ENCODE results near the gene UBE2D2.
"Not testable (repeated sequence)": the region's sequence is repeated elsewhere in the genome, so short reads cannot be mapped to it uniquely, and the experiment has no call there.

The UBE2D2 gene

DNA sequence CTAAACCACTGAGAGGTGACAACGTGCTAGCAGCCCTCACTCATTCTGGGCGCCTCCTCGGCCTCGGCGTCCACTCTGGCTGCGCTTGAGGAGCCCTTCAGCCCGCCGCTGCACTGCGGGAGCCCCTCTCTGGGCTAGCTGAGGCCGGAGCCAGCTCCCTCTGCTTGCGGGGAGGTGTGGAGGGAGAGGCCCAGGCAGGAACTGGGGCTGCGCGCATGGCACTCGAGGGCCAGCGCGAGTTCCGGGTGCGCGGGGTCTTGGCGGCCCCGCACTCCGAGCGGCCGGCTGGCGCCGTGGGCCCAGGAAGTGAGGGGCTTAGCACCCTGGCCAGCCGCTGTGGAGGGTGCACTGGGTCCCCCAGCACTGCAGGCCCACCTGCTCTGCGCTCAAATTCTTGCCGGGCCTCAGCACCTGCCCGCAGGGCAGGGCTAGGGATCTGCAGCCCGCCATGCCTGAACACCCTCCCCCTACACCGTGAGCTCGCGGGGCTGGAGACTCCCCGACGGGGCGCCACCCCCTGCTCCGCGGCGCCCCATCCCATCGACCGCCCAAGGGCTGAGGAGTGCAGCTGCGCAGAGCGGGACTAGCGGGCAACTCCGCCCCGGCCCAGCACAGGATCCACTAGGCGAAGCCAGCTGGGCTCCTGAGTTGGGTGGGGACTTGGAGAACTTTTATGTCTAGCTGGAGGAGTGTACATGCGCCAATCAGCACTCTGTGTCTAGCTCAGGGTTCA is 11.8 kb upstream of the UBE2D2 start:
- DNase-seq (ENCODE audit: low read depth): no peak

DNA sequence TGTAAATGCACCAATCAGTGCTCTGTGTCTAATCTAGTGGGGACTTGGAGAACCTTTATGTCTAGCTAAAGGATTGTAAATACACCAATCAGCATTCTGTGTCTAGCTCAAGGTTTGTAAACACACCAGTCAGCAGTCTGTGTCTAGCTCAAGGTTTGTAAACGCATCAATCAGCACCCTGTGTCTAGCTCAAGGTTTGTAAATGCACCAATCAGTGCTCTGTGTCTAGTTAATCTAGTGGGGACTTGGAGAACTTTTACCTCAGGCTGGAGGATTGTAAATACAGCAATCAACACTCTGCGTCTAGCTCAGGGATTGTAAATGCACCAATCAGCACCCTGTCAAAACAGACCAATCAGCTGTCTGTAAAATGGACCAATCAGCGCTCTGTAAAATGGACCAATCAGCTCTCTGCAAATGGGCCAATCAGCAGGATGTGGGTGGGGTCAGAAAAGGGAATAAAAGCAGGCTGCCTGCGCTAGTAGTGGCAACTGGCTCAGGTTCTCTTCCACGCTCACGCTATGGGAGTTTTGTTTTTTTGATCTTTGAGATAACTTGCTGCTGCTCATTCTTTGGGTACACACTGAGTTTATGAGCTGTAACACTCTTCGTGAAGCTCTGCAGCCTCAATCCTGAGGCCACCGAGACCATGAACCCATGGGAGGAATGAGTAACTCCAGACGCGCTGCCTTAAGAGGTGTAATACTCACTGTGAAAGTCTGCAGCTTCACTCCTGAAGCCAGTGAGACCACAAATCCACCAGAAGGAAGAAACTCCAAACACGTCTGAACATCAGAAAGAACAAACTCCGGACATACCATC is 10.9 kb upstream of the UBE2D2 start:
- DNase-seq (ENCODE audit: low read depth): peak; percentile 25

DNA sequence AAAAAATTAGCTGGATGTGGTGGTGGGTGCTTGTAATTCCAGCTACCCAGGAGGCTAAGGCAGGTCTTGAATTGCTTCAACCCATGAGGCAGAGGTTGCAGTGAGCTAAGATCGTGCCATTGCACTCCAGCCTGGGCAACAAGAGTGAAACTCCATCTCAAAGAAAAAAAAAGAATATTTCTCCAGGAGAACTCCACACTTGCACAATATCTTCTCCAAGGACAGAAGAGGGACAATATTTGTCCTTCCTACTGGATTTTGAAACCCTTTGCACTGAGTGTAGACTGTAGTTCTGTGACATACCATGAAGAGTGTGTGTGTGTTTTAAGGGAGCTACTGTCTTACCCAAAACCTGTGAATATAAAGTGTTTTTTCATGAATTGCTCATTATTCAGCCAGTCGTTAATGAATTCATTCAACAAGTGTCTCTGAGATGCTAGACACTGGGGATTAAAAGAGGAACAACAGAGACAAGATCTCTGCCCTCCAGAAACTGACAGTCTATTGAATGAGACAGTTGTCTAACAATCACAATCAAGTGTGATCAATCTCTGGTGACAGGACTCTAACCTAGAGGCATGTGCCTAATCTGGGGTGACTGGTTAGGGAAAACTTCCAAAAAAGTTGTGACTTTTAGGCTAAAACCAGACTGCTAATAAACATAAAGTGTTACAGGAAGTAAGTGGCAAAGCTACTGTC is 9.8 kb upstream of the UBE2D2 start:
- no peak for DNase-seq (ENCODE audit: low read depth)

DNA sequence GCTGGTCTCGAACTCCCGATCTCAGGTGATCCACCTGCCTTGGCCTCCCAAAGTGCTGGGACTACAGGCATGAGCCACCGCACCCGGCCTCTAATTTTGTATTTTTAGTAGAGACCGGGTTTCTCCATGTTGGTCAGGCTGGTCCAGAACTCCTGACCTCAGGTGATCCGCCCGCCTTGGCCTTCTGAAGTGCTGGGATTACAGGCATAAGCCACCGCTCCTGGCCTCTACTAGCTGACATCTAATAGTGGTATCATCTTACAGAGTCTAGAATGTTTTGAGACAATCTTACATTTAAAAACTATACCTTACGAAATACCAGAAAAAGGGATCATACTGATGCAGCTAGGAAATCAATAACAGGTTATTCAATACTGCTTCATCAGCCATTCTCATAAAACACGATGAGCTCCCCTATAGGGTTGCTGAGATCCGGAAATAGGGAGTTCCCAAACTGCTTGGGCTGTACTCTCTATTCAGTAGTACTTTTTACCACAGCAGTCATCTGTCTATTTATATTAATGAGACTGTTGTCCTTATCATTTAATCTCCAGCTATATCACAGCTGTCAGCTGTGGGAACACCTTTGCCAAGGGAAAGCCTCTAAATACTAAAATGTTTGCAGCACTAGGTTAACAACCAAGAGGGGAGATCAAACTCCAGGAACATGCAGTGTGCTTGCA is 8.1 kb upstream of the UBE2D2 start:
- no peak for DNase-seq (ENCODE audit: low read depth)

DNA sequence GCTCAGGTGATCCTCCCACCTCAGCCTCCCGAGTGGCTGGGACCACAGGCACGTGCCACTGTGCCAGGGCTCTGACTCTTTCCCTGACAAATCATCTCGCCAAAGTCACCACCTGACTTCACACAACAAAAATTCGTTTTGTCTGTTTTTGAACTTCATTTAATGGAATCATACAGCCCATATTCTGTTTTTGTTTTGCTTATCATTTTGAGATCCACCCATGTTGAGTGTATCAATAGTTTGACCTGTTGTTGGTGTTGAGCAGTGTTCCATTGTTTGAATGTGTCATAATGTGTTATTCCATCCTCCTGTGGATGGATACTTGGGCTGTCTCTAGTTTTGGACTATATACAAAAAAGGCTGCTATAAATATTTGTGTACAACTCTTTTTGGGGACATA is 6.9 kb upstream of the UBE2D2 start:
- no peak for DNase-seq (ENCODE audit: low read depth)

DNA sequence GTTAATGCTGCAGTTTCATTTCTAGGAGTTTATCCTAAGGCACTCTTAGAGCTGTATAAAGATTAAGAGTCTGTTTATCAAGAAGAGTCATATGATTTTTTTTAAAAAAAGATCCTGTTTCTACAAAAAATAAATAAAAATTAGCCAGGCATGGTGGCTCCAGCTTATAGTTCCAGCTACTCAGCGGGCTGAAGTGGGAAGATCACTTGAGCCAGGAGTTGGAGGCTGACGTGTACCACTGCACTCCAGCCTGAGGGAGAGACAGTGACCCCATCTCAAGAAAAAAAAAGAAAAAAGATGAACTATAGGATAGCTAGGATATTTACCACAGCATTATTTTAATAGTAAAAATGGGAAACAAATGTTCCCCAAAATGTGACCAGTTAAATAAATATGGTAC is 3.3 kb upstream of the UBE2D2 start:
- no peak for DNase-seq (ENCODE audit: low read depth)

DNA sequence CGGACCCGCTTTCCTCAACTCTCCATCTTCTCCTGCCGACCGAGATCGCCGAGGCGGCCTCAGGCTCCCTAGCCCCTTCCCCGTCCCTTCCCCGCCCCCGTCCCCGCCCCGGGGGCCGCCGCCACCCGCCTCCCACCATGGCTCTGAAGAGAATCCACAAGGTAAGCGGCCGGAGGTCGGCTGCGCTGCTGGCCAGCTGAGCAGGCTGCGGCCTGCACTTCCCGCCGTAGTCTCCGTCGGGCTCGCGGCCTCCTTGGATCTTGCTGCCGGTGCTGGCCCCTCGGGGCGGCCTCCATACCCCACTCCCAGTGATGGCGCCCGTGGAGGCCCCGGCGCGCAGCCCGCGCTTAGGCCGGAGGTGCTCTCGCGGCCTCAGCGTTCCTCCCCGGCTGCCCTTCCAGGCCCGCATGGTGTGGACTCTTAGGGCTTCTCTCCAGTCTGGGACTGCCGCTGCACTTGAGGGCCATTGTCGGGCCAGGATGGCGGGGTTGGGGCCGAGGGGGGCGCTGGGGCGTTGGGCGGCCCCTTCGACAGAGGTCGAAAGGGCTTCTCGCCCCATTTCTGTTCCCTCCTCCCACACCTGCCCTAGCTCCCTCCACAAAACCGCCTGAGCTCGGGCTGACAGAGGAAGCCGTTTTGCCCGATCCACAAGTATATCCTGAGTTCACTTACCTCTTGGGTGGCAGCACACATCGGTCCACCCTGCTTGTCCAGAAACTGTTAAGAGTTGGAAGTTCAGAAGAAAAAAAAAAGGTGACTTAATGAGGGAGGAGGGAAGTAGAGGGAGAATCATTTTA is 714 bp downstream of the UBE2D2 start:
- DNase-seq (ENCODE audit: low read depth): peak; percentile 45

DNA sequence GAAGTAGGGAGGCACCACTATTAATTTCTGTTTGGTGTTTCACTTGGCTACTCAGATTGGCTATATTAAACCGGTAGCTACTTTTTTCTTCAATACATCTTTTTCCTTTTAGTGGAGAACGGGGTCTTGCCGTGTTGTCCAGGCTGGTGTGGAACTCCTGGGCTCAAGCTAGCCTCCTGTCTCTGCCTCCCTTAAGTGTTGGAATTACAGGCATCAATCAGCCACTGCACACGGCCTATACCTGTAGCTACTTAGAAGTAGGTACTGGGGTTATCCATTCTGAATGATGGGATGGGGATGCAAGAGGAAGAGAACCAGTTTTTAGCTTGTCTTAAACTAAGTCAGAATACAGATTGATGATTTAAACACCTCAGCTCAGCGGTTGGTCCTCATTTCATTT is 1.7 kb downstream of the UBE2D2 start:
- no peak for DNase-seq (ENCODE audit: low read depth)

DNA sequence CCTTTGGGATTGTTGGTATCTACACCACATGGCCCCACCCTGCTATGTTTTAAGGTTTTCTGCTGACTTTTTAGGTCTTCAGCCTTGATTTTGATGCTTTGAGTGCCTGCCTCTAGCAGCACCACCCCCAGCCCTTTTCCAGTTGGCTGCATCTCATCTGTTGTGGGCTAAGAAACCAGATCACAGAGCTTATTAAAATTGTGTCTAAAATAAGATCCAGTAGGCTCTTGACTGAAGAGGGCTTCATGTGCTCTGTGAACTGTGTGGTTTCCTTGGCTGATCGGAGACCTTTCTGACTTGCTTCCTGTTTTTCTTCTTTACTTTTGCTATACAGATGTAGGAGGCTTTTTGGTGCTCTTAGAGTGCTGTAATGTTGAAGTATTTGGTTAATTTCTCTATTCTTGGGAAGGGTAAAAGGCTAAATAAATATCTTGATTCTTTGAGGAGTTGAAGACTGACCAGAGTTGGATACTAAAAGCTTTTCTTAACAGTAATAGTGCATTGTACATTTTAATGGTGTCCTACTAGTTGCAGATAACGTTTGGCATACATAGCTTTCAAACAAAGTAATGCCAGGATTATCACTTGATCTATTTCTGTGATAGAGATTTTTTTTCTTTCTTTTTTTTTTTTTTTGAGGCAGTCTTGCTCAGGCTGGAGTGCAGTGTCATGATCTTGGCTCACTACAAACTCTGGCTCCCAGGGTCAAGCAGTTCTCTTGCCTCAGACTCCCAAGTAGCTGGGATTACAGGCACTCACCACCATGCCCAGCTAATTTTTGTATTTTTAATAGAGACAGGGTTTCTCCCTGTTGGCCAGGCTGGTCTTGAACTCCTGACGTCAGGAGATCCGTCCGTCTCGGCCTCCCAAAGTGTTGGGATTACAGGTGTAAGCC is 4.5 kb downstream of the UBE2D2 start:
- DNase-seq (ENCODE audit: low read depth): peak; percentile 63

DNA sequence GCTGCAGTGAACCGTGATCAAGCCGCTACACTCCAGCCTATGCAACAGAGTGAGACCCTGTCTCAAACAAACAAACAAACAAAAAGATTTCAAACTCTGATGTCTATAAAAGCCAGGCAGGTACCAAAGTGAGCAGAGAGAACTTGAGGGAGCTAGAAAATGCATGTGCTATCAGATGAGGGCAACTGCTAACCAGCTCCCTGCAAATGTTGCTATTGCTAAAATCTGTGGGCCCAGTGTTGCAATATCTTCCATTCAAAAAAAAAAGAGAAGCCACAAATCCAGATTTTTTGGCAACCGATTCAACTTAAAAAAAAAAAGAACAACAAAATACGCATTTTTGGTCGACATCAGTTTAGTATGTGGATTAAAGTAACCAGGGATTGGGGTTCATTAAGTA is 5.5 kb downstream of the UBE2D2 start:
- DNase-seq (ENCODE audit: low read depth): peak; percentile 39

DNA sequence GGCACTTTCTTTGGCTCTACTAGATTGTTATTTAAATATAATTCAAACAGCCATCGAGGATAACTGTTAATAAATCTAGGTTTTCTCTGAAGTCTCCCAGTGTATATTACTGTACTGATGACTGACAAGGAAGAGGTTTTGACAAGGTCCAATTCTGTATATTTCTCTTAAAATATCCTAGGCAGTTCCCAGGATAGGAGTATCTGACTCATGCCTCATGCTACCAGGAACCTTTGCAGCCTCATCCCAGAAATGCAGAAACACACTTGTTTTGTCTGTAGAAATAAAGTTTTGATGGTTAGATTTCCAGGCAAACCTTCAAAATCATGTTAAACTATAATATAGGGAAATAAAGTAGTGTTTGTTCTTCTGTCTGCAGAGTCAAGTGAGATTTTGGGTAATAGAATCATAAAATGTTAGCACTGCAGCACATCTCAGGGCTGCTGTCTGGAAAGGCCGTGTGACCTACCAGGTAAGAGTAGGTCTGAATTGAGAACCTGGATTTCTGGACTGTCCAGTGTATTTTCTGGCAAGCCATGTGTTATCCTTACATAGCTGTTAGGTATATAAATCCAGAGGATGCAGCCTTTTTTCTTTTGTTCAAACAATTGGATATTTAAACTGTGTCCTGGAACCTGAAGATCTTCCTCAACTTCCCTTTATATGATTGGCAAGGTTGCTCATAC is 8.3 kb downstream of the UBE2D2 start:
- peak; percentile 36 for DNase-seq (ENCODE audit: low read depth)

DNA sequence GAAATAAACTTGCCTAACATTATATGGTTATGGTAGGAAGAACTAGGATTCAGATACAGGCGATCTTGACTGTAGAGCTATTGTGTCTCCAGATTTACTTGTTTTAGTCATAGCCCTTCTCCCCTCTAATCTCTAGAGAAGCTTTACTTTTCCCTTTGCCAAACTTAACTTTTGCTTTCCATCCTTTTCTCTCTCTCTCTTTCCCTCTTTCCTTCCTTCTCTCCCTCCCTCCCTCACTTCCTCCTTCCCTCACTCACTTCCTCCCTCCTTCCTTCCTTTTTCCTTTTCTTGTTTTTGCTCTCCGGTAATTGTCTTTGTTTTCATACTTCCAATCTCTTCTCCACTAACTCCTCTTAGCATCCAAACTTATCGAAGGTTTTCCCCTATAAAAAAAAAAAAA is 10.4 kb downstream of the UBE2D2 start:
- DNase-seq (ENCODE audit: low read depth): no peak

DNA sequence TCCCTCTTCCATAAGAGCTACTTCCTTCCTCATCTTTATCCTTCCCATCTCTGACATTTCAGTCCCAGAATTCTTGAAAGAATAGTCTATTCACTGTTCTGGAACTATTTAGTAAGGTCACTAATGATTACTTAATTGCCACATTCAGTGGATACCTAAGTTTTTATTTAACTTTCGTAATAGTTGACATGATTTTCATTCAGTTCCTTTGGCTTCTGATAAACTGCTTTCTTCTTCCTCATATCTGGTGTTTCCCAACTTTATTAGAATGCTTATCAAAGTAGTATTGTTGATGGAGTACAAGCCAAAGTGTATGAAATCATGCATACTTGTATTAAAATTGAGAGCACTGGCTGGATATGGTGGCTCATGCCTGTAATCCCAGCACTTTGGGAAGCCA is 10.8 kb downstream of the UBE2D2 start:
- DNase-seq (ENCODE audit: low read depth): peak; percentile 45

DNA sequence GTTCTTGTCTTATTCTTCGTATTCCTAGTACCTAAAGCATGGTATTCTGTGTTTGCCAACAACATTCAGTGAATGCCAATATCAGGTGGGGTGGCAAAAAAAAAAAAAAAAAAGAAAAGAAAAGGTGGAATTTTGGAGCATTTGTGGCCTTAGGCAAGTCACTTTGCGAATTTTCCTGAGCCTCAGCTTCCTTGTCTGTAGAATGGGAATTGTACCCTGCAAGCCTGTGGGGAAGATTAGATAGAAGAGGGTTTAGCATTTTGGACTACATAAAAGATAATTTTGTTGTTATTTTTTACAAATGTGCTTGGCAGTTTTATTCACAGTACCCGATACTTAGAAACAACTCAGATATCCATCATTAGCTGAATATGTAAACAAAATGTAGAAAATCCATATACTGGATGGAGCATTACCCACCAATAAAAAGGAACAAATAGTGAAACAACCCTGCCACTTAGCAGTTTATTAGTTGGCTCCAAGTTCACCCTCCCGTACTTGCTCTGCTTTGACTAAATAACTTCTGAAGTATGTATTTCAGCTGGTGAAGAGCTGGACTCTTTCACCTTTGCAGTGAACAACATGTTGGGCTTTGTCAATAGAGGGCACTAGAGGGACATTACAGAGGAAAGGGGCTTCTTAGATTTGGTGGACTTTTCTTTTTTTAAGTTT is 13.6 kb downstream of the UBE2D2 start:
- peak; percentile 55 for DNase-seq (ENCODE audit: low read depth)

DNA sequence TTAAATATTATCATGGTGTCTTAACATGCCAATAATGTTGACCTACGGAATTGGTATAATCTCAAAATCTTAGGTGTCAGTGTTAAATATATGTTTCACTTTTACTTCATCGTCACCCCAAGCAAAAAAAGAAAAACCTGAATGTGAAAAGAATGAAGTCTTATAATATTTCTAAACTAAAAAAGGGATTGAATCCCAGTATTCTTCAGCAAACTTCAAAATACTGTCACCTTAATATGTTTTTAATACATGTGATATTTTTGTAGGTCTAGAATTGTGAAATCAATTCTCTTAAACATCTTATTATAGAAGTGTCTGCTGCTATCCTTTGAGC is 14.1 kb downstream of the UBE2D2 start:
- no peak for DNase-seq (ENCODE audit: low read depth)

DNA sequence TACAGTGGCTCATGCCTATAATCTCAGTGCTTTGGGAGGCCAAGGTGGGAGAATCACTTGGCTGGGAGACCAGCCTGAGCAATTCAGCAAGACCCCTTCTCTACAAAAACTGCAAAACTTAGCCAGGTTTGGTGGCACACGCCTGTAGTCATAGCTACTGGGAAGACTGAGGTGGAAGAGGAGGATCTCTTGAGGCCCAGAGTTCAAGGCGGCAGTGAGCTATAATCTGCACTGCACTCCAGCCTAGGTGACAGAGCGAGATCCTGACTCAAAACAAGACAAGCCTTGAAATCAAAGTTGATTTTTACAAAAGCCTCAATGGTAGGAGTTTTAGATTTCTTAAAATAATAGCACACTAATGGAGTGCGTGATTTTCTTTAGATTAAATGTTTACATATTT is 14.6 kb downstream of the UBE2D2 start:
- no peak for DNase-seq (ENCODE audit: low read depth)

DNA sequence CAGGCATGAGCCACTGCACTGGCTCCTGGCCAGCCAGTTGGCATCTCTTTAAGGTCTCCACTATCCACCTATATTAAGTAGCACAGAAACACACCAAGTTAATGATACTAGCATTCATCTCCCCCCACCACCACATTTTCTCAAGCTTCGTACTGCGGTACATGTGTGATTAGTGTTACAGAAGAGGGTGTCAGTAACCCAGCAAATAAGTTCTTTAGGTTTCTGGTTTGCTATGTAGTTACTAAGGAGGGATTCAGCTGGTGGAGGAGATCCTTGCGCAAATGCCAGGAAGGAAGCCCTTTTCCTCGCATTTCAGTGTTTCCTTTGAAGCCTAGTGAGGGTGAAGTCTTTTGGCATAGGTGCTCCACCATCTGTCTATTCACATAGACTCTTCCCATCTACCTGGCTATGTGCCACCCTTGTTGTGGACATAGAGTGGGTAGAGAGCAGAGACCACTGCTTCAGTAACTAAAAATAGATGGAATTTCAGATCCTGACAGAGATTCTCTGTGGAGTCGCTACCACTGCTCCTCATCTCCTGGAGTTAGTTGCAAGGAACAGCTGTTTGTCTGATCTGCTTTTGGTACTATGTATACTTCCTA is 16.7 kb downstream of the UBE2D2 start:
- no peak for DNase-seq (ENCODE audit: low read depth)

DNA sequence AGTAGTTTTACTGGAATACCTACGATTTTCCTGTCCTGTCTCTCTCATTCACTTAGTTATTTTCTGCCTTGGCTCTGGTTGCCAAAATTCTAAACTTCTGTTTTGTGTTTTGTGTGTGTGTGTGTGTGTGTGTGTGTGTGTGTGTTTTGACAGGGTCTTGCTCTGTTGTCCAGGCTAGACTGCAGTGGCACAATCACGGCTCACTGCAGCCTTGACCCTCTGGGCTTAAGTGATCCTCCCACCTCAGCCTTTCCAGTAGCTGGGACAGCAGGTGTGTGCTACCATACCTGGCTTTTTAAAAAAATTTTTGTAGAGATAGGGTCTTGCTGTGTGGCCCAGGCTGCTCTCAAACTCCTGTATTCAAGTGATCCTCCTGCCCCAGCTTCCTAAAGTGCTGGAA is 17.2 kb downstream of the UBE2D2 start:
- DNase-seq (ENCODE audit: low read depth): no peak

DNA sequence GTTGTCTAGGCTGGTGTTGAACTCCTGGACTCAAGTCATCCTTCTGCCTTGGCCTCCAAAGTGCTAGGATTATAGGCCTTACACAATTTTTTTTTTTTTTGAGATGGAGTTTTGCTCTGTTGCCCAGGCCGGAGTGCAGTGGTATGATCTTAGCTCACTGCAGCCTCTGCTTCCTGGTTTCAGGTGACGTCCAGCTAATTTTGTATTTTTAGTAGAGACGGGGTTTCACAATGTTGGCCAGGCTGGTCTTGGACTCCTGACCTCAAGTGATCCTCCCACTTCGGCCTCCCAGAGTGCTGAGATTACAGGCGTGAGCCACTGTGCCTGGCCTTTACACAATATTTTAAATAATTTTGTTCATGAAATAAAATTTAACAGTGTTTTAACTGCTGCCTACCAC is 21.0 kb downstream of the UBE2D2 start:
- DNase-seq (ENCODE audit: low read depth): not testable (repeated sequence)

Measured in amniotic epithelial cell (primary cell).